HEK293 (cell line): ENCODE data around the gene ZNF862.

Experiments
- CTCF ChIA-PET: fragments of 350-600 bp; formaldehyde crosslinking; extraction: SDS; loops from one replicate; lab custom pipeline; 2021; ENCODE audit warnings: antibody characterized with exemption; lab: Yijun Ruan, JAX
- POLR2A ChIA-PET: fragments of 300-600 bp; formaldehyde crosslinking; extraction: SDS; loops from one replicate; lab custom pipeline; 2020; ENCODE audit warnings: antibody characterized with exemption, inconsistent platforms; lab: Yijun Ruan, JAX
- H3K27ac ChIP-seq: fragments of 200-500 bp; sonication (Bioruptor generic); 2 replicates; pipeline ENCODE4 v1.5.1; 2014; ENCODE audit warnings: low read depth, low read length, control low read depth, inconsistent platforms; ENCODE audit errors: extremely low read depth
- H3K36me3 ChIP-seq, 2 experiments: fragments of 200-500 bp in 1 of 2; sonication (Bioruptor generic) in 1 of 2; 1 replicate in 1 of 2; 2 replicates in 1 of 2; pipeline ENCODE4 v1.5.1; 2014 to 2017; ENCODE audit warnings: inconsistent platforms in 2 of 2, low read length in 2 of 2; ENCODE audit not compliant: control insufficient read depth in 2 of 2, insufficient read depth in 1 of 2
- H3K4me1 ChIP-seq: fragments of 200-500 bp; sonication (Bioruptor generic); 2 replicates; pipeline ENCODE4 v1.5.1; 2014; ENCODE audit warnings: mild to moderate bottlenecking, low read length, inconsistent platforms; ENCODE audit not compliant: control insufficient read depth, insufficient read depth
- H3K4me3 ChIP-seq: 2 replicates; pipeline ENCODE4 v1.5.1; 2011; ENCODE audit warnings: low read depth, mild to moderate bottlenecking, control low read depth, low read length, moderate library complexity
- H3K9me3 ChIP-seq: fragments of 200-500 bp; sonication (Bioruptor generic); 2 replicates; pipeline ENCODE4 v1.5.1; 2014; ENCODE audit warnings: low read depth, low read length, inconsistent platforms; ENCODE audit not compliant: control insufficient read depth, insufficient read depth
- EGR2 ChIP-seq: fragments of 450-650 bp; formaldehyde crosslinking; IDR thresholded peaks from 2 replicates; pipeline ENCODE4 v1.5.1; 2016; ENCODE audit warnings: low read depth, missing biosample characterization, missing genetic modification characterization
- ELK4 ChIP-seq: IDR thresholded peaks from 2 replicates; pipeline ENCODE4 v1.6.1; 2011; ENCODE audit warnings: mild to moderate bottlenecking, low read depth, low read length, borderline replicate concordance
- INSM2 ChIP-seq: fragments of 450-650 bp; formaldehyde crosslinking; IDR thresholded peaks from 2 replicates; pipeline ENCODE4 v1.5.1; 2016; ENCODE audit warnings: missing biosample characterization, missing genetic modification characterization
- SCRT1 ChIP-seq: fragments of 450-650 bp; formaldehyde crosslinking; IDR thresholded peaks from 2 replicates; pipeline ENCODE4 v1.5.1; 2016; ENCODE audit warnings: missing biosample characterization, missing genetic modification characterization, borderline replicate concordance
- ZFHX2 ChIP-seq: fragments of 450-650 bp; formaldehyde crosslinking; conservative IDR thresholded peaks from 2 replicates; pipeline ENCODE4 v1.5.1; 2016; ENCODE audit warnings: missing biosample characterization, missing genetic modification characterization
- ZFP69B ChIP-seq: fragments of 450-650 bp; formaldehyde crosslinking; IDR thresholded peaks from 2 replicates; pipeline ENCODE4 v1.5.1; 2016; ENCODE audit warnings: missing biosample characterization, missing genetic modification characterization
- ZNF121 ChIP-seq: fragments of 450-650 bp; formaldehyde crosslinking; IDR thresholded peaks from 2 replicates; pipeline ENCODE4 v1.5.1; 2016; ENCODE audit warnings: missing biosample characterization, missing genetic modification characterization
- ZNF146 ChIP-seq: fragments of 450-650 bp; formaldehyde crosslinking; IDR thresholded peaks from 2 replicates; pipeline ENCODE4 v1.5.1; 2016; ENCODE audit warnings: missing biosample characterization, missing genetic modification characterization
- ZNF157 ChIP-seq: fragments of 450-650 bp; formaldehyde crosslinking; IDR thresholded peaks from 2 replicates; pipeline ENCODE4 v1.5.1; 2016; ENCODE audit warnings: missing biosample characterization, missing genetic modification characterization
- ZNF292 ChIP-seq: fragments of 450-650 bp; formaldehyde crosslinking; IDR thresholded peaks from 2 replicates; pipeline ENCODE4 v1.5.1; 2016; ENCODE audit warnings: low read depth, missing biosample characterization, missing genetic modification characterization, borderline replicate concordance
- ZNF350 ChIP-seq: fragments of 450-650 bp; formaldehyde crosslinking; IDR thresholded peaks from 2 replicates; pipeline ENCODE4 v1.5.0; 2017; ENCODE audit warnings: missing biosample characterization, mild to moderate bottlenecking, missing genetic modification characterization
- ZNF398 ChIP-seq: fragments of 450-650 bp; formaldehyde crosslinking; IDR thresholded peaks from 2 replicates; pipeline ENCODE4 v1.5.1; 2017; ENCODE audit warnings: missing biosample characterization, missing genetic modification characterization
- ZNF48 ChIP-seq: fragments of 450-650 bp; formaldehyde crosslinking; IDR thresholded peaks from 2 replicates; pipeline ENCODE4 v1.5.1; 2016; ENCODE audit warnings: missing biosample characterization, missing genetic modification characterization
- ZNF555 ChIP-seq: fragments of 450-650 bp; formaldehyde crosslinking; conservative IDR thresholded peaks from 2 replicates; pipeline ENCODE4 v1.5.1; 2017; ENCODE audit warnings: missing biosample characterization, mild to moderate bottlenecking, missing genetic modification characterization, inconsistent platforms
- ZNF596 ChIP-seq: fragments of 450-650 bp; IDR thresholded peaks from 2 replicates; pipeline ENCODE4 v1.5.0; 2018; ENCODE audit warnings: missing biosample characterization, mild to moderate bottlenecking, missing genetic modification characterization, moderate library complexity
- ZNF626 ChIP-seq: fragments of 450-650 bp; sonication (Bioruptor Pico); formaldehyde crosslinking; IDR thresholded peaks from 2 replicates; pipeline ENCODE4 v1.5.1; 2018; ENCODE audit warnings: missing biosample characterization, missing genetic modification characterization, inconsistent platforms
- ZNF629 ChIP-seq: fragments of 450-650 bp; formaldehyde crosslinking; IDR thresholded peaks from 2 replicates; pipeline ENCODE4 v1.5.1; 2017; ENCODE audit warnings: missing biosample characterization, missing genetic modification characterization
- ZNF670 ChIP-seq: fragments of 450-650 bp; formaldehyde crosslinking; IDR thresholded peaks from 2 replicates; pipeline ENCODE4 v1.5.1; 2016; ENCODE audit warnings: missing biosample characterization, missing genetic modification characterization, low read depth
- ZSCAN18 ChIP-seq: fragments of 450-650 bp; formaldehyde crosslinking; IDR thresholded peaks from 2 replicates; pipeline ENCODE4 v1.5.1; 2016; ENCODE audit warnings: missing biosample characterization, missing genetic modification characterization
- TF ChIP-seq, protein P1 (sequence below): fragments of 450-650 bp; formaldehyde crosslinking; IDR thresholded peaks from 2 replicates; pipeline ENCODE4 v1.5.1; 2016; ENCODE audit warnings: missing biosample characterization, missing genetic modification characterization

The ZNF862 gene

DNA sequence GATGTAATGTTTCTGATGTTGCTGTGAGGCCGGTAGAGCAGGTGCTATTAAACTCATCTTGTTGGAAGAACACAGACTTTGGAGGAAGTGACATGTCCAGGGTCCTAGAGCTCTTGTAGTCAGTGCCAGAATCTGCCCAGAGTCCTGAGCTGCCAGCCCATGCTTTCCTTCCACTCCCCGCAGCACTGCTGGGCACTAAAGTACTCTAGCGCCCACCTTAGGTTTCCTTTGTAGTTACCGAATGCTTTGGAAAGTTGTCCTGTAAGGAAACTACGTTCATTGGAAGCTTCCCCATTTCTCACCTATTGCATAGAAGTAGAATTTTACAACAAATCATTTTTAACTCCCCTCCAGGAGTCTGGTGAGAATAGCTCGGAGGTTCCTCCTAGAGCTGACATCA, 11.0 kb downstream of the ZNF862 start (continued):
- no peak for TF ChIP-seq ZNF629
- no peak for TF ChIP-seq ZNF121
- no peak for TF ChIP-seq ZNF350

DNA sequence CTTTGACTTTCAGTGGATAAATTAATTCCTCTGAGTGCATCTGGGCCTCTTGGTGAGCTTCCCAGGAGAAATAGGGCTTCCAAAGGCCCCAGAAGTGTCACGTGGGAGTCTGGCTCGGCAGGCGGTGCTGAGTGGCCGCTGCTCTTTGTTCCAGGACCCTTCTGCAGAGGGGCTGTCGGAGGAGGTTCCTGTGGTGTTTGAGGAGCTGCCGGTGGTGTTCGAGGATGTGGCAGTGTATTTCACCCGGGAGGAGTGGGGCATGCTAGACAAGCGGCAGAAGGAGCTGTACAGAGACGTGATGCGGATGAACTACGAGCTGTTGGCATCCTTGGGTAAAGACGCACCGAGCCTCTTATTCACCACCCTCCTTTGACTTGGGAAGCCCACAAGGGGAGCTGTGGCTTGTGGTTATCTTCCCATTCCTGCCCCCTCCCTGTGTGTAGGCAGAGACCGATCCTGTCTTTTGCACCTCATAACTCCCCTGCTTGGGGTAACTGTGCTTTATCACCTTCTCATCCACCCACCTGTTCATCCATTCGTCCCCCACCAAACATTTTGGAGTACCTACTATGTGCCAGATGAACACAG, 11.9 kb downstream of the ZNF862 start:
- no peaks in the 10 kb centered on the region for H3K36me3 ChIP-seq
- TF ChIP-seq ZNF555 = no peak
- peak; percentile 72 for TF ChIP-seq EGR2 (tag by site-specific recombination)
- peak; percentile 71 for TF ChIP-seq ZFHX2 (tag by site-specific recombination)
- no peak overlapping the region for H3K4me3 ChIP-seq
- POLR2A ChIA-PET = interaction anchor here (0.8 to 1.8 kb wide), 2 partner anchors 12 kb away, joined by 3 to 8 read pairs; partner anchors contain the start of gene ZNF862
- CTCF ChIA-PET = interaction anchor here (0.6 to 2.6 kb wide), 6 partner anchors 11 to 994 kb away, joined by 3 to 21 read pairs (median 4); no protein-coding TSS in a partner anchor
- H3K4me1 ChIP-seq = peaks cover 7% of the 10 kb centered on the region
- H3K27ac ChIP-seq = no peak overlapping the region
- no peaks in the 10 kb centered on the region for H3K9me3 ChIP-seq

DNA sequence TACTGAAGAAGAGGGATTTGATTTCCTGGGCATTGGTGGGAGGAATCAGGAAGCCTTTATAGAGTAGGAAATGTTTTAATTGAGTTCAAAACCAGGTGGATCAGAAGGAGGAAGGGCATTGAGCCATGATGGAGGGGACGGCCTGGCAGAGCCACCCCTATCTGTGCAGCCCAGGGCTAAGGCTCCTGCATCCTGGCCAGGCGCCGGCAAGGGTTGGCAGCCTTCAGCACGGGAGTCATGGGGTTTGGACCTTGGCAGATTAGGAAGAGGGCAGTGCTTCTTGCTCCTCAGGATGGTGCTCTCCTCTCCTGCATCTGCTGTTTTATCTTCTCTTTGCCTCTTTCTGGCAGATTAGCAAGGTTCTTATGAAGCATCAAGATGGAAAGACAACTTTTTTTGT, 12.5 kb downstream of the ZNF862 start:
- CTCF ChIA-PET = interaction anchor here (2.5 to 2.6 kb wide), 2 partner anchors 11 to 43 kb away, joined by 13 to 21 read pairs; no protein-coding TSS in a partner anchor
- Histone ChIP-seq H3K36me3 (no peaks in the 10 kb centered on the region), H3K9me3 (no peaks in the 10 kb centered on the region), H3K4me3 (no peak overlapping the region), H3K4me1 (peaks cover 12% of the 10 kb centered on the region), H3K27ac (no peak overlapping the region)
- TF ChIP-seq ZNF157 (tag by site-specific recombination) (no peak), ZNF146 (tag by site-specific recombination) (no peak), ZNF596 (tag by site-specific recombination) (no peak), ELK4 (no peak), INSM2 (tag by site-specific recombination) (no peak), ZSCAN18 (tag by site-specific recombination) (no peak), SCRT1 (no peak), ZFP69B (tag by site-specific recombination) (no peak), ZNF626 (tag by site-specific recombination) (no peak), ZNF292 (tag by site-specific recombination) (no peak), ZNF398 (no peak), ZNF48 (tag by site-specific recombination) (no peak), ZNF670 (tag by site-specific recombination) (no peak)
- TF ChIP-seq, protein P1, sequence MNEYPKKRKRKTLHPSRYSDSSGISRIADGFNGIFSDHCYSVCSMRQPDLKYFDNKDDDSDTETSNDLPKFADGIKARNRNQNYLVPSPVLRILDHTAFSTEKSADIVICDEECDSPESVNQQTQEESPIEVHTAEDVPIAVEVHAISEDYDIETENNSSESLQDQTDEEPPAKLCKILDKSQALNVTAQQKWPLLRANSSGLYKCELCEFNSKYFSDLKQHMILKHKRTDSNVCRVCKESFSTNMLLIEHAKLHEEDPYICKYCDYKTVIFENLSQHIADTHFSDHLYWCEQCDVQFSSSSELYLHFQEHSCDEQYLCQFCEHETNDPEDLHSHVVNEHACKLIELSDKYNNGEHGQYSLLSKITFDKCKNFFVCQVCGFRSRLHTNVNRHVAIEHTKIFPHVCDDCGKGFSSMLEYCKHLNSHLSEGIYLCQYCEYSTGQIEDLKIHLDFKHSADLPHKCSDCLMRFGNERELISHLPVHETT (tag by site-specific recombination) = no peak
- POLR2A ChIA-PET = interaction anchor here (0.8 kb wide), 1 partner anchor 13 kb away, joined by 3 read pairs; the partner anchor contains the start of gene ZNF862
